Adipose tissue (tissue), 3 donors: ENCODE measurements around the gene DENND1A. TPM values are rescaled to one million over a fixed set of nuclear protein-coding genes. Genes with fewer than 3 reads are reported as not detected.
"Not testable (repeated sequence)": the region's sequence is repeated elsewhere in the genome, so short reads cannot be mapped to it uniquely, and the experiment has no call there.

Source experiments
- H3K27ac ChIP-seq: one replicate; pipeline ENCODE4 v1.5.1; 2013; ENCODE audit warnings: low read depth, low read length
- WGBS, 3 donors: extraction: QIAGEN DNeasy Blood & Tissue Kit; methylation state at CpG; one replicate each; pipeline ENCODE4 v1.1.7; 2013; 5-methylcytosine and 5-hydroxymethylcytosine counted together
- polyA plus RNA-seq, 3 donors: library from polyadenylated mRNA; stranded (reverse); fragments of 200-250 nt; gene quantifications; one replicate each; pipeline ENCODE4 v1.2.3, GENCODE V29; 2013
- donor health status: healthy with polysubstance abuse.
- donor health status: Bipolar disorder and iron deficiency.
- donor health status: healthy.

DENND1A gene
- polyA plus RNA-seq, 3 donors = 3.3 to 12.9 (median 9.4) TPM

GRCh38 chr9:123399803-123400378 lies 530.0 kb downstream of the DENND1A start:
- 75 to 84% (median 80%) methylated on average over 11 of the region's 11 CpGs for WGBS, 3 donors
- H3K27ac ChIP-seq = no peak overlapping the region

- 94 to 99% (median 96%) methylated on average over 14 of the region's 14 CpGs for WGBS, 3 donors
- not testable (repeated sequence) for H3K27ac ChIP-seq
Measured at GRCh38 chr9:123398938-123399337, 531.0 kb downstream of the DENND1A start.

GRCh38 chr9:123397975-123398374 lies 532.0 kb downstream of the DENND1A start:
- WGBS, 3 donors = 90 to 97% (median 94%) methylated on average over 4 of the region's 4 CpGs
- H3K27ac ChIP-seq = no peak overlapping the region

GRCh38 chr9:123395689-123396511 lies 534.0 kb downstream of the DENND1A start:
- no peak overlapping the region for H3K27ac ChIP-seq
- 89 to 91% (median 90%) methylated on average over 23 to 24 of the region's 24 CpGs for WGBS, 3 donors

- no peak overlapping the region for H3K27ac ChIP-seq
- 71 to 79% (median 72%) methylated on average over 5 of the region's 5 CpGs for WGBS, 3 donors
Measured at GRCh38 chr9:123395276-123395688, 534.6 kb downstream of the DENND1A start.

- H3K27ac ChIP-seq = no peak overlapping the region
- 80 to 89% (median 84%) methylated on average over 16 of the region's 16 CpGs for WGBS, 3 donors
Measured at GRCh38 chr9:123394291-123395235, 535.4 kb downstream of the DENND1A start.

GRCh38 chr9:123392802-123393201 lies 537.1 kb downstream of the DENND1A start:
- 89 to 95% (median 90%) methylated on average over 4 of the region's 4 CpGs for WGBS, 3 donors
- H3K27ac ChIP-seq = no peak overlapping the region

- 89 to 95% (median 94%) methylated on average over 28 of the region's 28 CpGs for WGBS, 3 donors
- H3K27ac ChIP-seq = no peak overlapping the region
Measured at GRCh38 chr9:123391946-123392345, 538.0 kb downstream of the DENND1A start.

- WGBS, 3 donors = 81 to 91% (median 89%) methylated on average over 5 of the region's 5 CpGs
- H3K27ac ChIP-seq = no peak overlapping the region
Measured at GRCh38 chr9:123391233-123391632, 538.7 kb downstream of the DENND1A start.

- no peak overlapping the region for H3K27ac ChIP-seq
- 87 to 89% (median 88%) methylated on average over 23 of the region's 23 CpGs for WGBS, 3 donors
Measured at GRCh38 chr9:123390337-123391135, 539.4 kb downstream of the DENND1A start.

- WGBS, 3 donors = 78 to 84% (median 83%) methylated on average over 12 of the region's 12 CpGs
- H3K27ac ChIP-seq = no peak overlapping the region
Measured at GRCh38 chr9:123389698-123390097, 540.2 kb downstream of the DENND1A start.

- H3K27ac ChIP-seq = no peak overlapping the region
- 52 to 76% (median 55%) methylated on average over 10 of the region's 10 CpGs for WGBS, 3 donors
Measured at GRCh38 chr9:123389070-123389469, 540.9 kb downstream of the DENND1A start.

GRCh38 chr9:123387686-123388085 lies 542.2 kb downstream of the DENND1A start:
- no peak overlapping the region for H3K27ac ChIP-seq
- WGBS, 3 donors = 55 to 85% (median 60%) methylated on average over 14 of the region's 14 CpGs

GRCh38 chr9:123383512-123384170 lies 546.3 kb downstream of the DENND1A start:
- no peak overlapping the region for H3K27ac ChIP-seq
- WGBS, 3 donors = 88 to 91% (median 88%) methylated on average over 26 to 27 of the region's 27 CpGs

GRCh38 chr9:123382653-123383511 lies 547.0 kb downstream of the DENND1A start:
- no peak overlapping the region for H3K27ac ChIP-seq
- WGBS, 3 donors = 89 to 94% (median 91%) methylated on average over 27 of the region's 27 CpGs

GRCh38 chr9:123380852-123381705 lies 548.8 kb downstream of the DENND1A start:
- H3K27ac ChIP-seq = no peak overlapping the region
- WGBS, 3 donors = 87 to 89% (median 89%) methylated on average over 26 to 28 of the region's 28 CpGs
